A673 (cell line): ENCODE measurements around the gene PPP1R37. TPM values are rescaled to one million over a fixed set of nuclear protein-coding genes. Genes with fewer than 3 reads are reported as not detected.

Experiments
- BruUV-seq: library from RNA; stranded (reverse); fragments of 400-500 nt; replicated peaks from 2 replicates; lab custom pipeline; 2021; lab: Mats Ljungman, UMichigan
- CTCF ChIA-PET: fragments of 300-600 bp; sonication (Branson Sonifier 250); formaldehyde crosslinking; loops from one replicate; lab custom pipeline; 2022; ENCODE audit warnings: antibody characterized with exemption; lab: Charles Lee
- POLR2A ChIA-PET: fragments of 300-600 bp; sonication (Branson Sonifier 250); formaldehyde crosslinking; loops from one replicate; lab custom pipeline; 2022; ENCODE audit warnings: antibody characterized with exemption; ENCODE audit not compliant: low non-redundant PET; lab: Charles Lee
- DNase-seq: peaks from one replicate; pipeline ENCODE4 v3.0.0-alpha.2; 2015; ENCODE audit warnings: low spot score
- H3K27ac ChIP-seq: fragments of 200-600 bp; sonication (generic); 2 replicates; pipeline ENCODE4 v1.5.1; 2016; ENCODE audit warnings: mixed run types, low read depth, mild to moderate bottlenecking, mixed read lengths, antibody characterized with exemption, low read length; ENCODE audit not compliant: poor library complexity, severe bottlenecking
- H3K27me3 ChIP-seq: fragments of 200-600 bp; sonication (generic); replicated peaks from 2 replicates; pipeline ENCODE4 v1.6.1; 2017; ENCODE audit warnings: mixed run types, low read depth, mild to moderate bottlenecking, mixed read lengths, antibody characterized with exemption, low read length; ENCODE audit not compliant: insufficient read depth, poor library complexity
- H3K36me3 ChIP-seq: fragments of 200-600 bp; sonication (generic); 2 replicates; pipeline ENCODE4 v1.6.1; 2016; ENCODE audit warnings: mixed run types, mild to moderate bottlenecking, mixed read lengths, antibody characterized with exemption, low read length; ENCODE audit not compliant: insufficient read depth, poor library complexity, severe bottlenecking
- H3K4me1 ChIP-seq: fragments of 200-600 bp; sonication (generic); 2 replicates; pipeline ENCODE4 v1.6.1; 2017; ENCODE audit warnings: mixed run types, mild to moderate bottlenecking, mixed read lengths, antibody characterized with exemption, low read length; ENCODE audit not compliant: insufficient read depth, poor library complexity, severe bottlenecking
- H3K4me3 ChIP-seq: fragments of 200-600 bp; sonication (generic); 2 replicates; pipeline ENCODE4 v1.5.1; 2016; ENCODE audit warnings: low read depth, mixed run types, mild to moderate bottlenecking, mixed read lengths, low read length; ENCODE audit not compliant: poor library complexity, severe bottlenecking
- H3K9me3 ChIP-seq: fragments of 200-600 bp; sonication (generic); 2 replicates; pipeline ENCODE4 v1.6.1; 2016; ENCODE audit warnings: mixed run types, low read depth, mild to moderate bottlenecking, mixed read lengths, antibody characterized with exemption, low read length; ENCODE audit not compliant: poor library complexity, severe bottlenecking
- EZH2 ChIP-seq: fragments of 200-600 bp; sonication (generic); IDR thresholded peaks from 2 replicates; pipeline ENCODE4 v1.6.1; 2017; ENCODE audit warnings: borderline replicate concordance, low read depth, mild to moderate bottlenecking, mixed read lengths, antibody characterized with exemption, low read length; ENCODE audit not compliant: poor library complexity, severe bottlenecking
- intact Hi-C: fragments of 100-400 bp; cut with micrococcal nuclease; formaldehyde crosslinking; loops from one replicate; pipeline ENCODE4 v1.10.0; 2022; ENCODE audit not compliant: unreplicated experiment
- total RNA-seq: library from RNA; stranded (reverse); gene quantifications from 2 replicates; pipeline ENCODE4 v1.2.3, GENCODE V29; 2021
- TF ChIP-seq, protein P1 (sequence below): fragments of 300-800, 200-600 bp; sonication (generic); conservative IDR thresholded peaks from 2 replicates; pipeline ENCODE4 v1.5.1; 2017; ENCODE audit warnings: low read depth, mild to moderate bottlenecking, antibody characterized with exemption, low read length, moderate library complexity, mixed read lengths

The PPP1R37 gene
- total RNA-seq, 1 experiment from 2014 or later = 34.0 TPM

- H3K27ac ChIP-seq = no peak overlapping the region
- H3K36me3 ChIP-seq = no peaks in the 10 kb centered on the region
- POLR2A ChIA-PET = no interaction called here
- H3K4me3 ChIP-seq = no peak overlapping the region
- DNase-seq = no peak
- intact Hi-C loops = no loop called here
- BruUV-seq = no TSS peak
- no peak for TF ChIP-seq EZH2
- TF ChIP-seq, protein P1, sequence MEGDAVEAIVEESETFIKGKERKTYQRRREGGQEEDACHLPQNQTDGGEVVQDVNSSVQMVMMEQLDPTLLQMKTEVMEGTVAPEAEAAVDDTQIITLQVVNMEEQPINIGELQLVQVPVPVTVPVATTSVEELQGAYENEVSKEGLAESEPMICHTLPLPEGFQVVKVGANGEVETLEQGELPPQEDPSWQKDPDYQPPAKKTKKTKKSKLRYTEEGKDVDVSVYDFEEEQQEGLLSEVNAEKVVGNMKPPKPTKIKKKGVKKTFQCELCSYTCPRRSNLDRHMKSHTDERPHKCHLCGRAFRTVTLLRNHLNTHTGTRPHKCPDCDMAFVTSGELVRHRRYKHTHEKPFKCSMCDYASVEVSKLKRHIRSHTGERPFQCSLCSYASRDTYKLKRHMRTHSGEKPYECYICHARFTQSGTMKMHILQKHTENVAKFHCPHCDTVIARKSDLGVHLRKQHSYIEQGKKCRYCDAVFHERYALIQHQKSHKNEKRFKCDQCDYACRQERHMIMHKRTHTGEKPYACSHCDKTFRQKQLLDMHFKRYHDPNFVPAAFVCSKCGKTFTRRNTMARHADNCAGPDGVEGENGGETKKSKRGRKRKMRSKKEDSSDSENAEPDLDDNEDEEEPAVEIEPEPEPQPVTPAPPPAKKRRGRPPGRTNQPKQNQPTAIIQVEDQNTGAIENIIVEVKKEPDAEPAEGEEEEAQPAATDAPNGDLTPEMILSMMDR = no peak
- no peaks in the 10 kb centered on the region for H3K4me1 ChIP-seq
- CTCF ChIA-PET = no interaction called here
- no peaks in the 10 kb centered on the region for H3K9me3 ChIP-seq
- no peaks in the 10 kb centered on the region for H3K27me3 ChIP-seq
These were observed 73.8 kb downstream of the PPP1R37 start for GRCh38 chr19:45166723-45167252.

GRCh38 chr19:45168767-45169351, 75.9 kb downstream of the PPP1R37 start:
- Histone ChIP-seq H3K4me1 (no peaks in the 10 kb centered on the region), H3K36me3 (no peaks in the 10 kb centered on the region), H3K27me3 (no peaks in the 10 kb centered on the region), H3K4me3 (no peak overlapping the region), H3K27ac (no peak overlapping the region), H3K9me3 (no peaks in the 10 kb centered on the region)
- no peak for TF ChIP-seq EZH2
- TF ChIP-seq, protein P1 = no peak
- DNase-seq = no peak
- intact Hi-C loops = no loop called here
- CTCF ChIA-PET = interaction anchor here (0.7 kb wide), 1 partner anchor 1369 kb away, joined by 3 read pairs; no protein-coding TSS in a partner anchor
- BruUV-seq = no TSS peak
- POLR2A ChIA-PET = no interaction called here

DNA sequence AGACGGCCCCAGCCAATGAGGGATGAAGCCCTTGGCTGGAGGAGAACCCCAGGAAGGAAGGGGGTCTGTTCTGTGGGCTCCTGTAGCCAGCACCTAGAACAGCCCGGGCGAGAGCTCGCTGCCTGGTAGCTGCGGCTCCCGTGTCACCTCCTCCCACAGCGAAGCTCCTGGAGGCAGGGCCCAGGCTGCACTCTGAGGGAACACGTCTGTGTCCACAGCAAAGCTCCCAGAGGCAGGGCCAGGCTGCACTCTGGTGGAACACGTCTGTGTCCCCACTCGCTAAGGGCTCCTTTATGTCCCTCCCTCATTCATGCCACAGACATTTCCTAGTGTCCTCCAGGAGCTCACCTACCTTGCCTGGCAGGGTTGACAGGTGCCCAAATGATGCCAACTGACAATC, 76.6 kb downstream of the PPP1R37 start:
- no peaks in the 10 kb centered on the region for H3K36me3 ChIP-seq
- no peak overlapping the region for H3K27ac ChIP-seq
- no TSS peak for BruUV-seq
- H3K4me3 ChIP-seq = no peak overlapping the region
- DNase-seq = no peak
- TF ChIP-seq, protein P1 = no peak
- TF ChIP-seq EZH2 = no peak
- no peaks in the 10 kb centered on the region for H3K4me1 ChIP-seq
- ChIA-PET CTCF (no interaction called here), POLR2A (no interaction called here)
- no peaks in the 10 kb centered on the region for H3K27me3 ChIP-seq
- intact Hi-C loops = no loop called here
- no peaks in the 10 kb centered on the region for H3K9me3 ChIP-seq
